NK-92 (cell line): Measurements from ENCODE around the gene FIS1.
"Not testable (repeated sequence)": the region's sequence is repeated elsewhere in the genome, so short reads cannot be mapped to it uniquely, and the experiment has no call there.

ENCODE experiments used
- DNase-seq: peaks from one replicate; lab custom pipeline; 2025; ENCODE audit not compliant: unreplicated experiment; lab: John Stamatoyannopoulos, UW

FIS1 gene

GRCh38 chr7:101244375-101245146 lies at the start of gene FIS1:
Gene FIS1, minus strand, starts transcription at chr7:101245081. Its CDS starts 77 bp downstream, at chr7:101245004.
- DNase-seq = peak; percentile 41

GRCh38 chr7:101294039-101294831 lies 49.4 kb upstream of the FIS1 start:
- no peak for DNase-seq

- DNase-seq = not testable (repeated sequence)
These were observed 48.5 kb upstream of the FIS1 start for GRCh38 chr7:101293069-101294021.

DNA sequence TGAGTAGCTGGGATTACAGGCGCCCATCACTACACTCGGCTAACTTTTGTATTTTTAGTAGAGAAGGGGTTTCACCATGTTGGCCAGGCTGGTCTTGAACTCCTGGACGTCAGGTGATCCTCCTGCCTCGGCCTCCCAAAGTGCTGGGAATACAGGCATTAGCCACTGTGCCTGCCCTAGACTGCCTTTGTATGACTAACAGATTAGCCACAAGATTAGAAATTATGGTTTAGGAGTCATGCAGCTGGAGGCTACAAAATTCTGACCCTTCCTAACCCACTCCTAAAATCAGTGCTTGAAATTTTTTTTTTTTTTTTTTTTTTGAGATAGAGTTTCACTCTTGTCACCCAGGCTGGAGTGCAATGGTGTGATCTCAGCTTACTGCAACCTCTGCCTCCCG lies 47.7 kb upstream of the FIS1 start:
- not testable (repeated sequence) for DNase-seq

DNA sequence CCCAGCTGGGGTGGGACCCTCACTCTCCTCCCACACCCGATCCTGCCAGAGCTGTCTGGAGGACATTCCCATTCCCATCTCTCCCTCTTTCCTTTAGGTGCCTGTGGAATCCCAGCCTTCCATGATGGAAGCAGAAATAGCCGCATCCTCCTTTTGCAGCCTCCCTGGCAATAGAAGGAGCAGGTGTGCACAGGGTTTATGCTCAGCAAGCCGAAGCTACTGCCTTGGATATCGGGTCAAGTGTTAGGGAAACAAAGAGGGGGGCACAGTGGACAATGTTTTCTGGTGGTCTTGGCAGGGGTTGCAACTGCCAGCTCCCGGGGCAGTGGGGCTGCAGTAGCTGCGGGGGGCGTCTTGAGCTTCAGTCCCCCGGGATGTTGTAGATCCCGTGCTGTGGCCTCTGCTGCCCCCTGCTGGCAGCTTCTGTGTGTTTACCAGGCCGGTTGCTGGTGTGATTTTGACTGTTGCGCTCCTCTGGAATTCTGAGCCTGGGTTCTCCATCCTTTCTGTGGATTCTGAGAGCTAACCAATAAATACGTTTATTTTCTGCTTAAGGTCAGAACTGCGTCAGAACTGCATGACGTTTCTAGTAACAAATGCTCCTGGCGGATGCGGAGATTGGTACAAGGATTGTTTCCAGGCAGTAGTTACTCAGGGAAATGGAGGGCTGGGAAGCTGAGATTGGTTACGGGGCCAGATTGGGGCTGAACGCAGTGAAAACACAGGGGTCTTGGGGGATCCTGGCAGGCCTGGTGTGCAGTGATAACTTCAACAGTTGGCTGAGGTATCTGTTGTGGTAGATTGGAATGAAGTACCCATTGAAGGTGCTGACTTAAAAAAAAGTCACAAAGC lies 45.5 kb upstream of the FIS1 start:
- not testable (repeated sequence) for DNase-seq

- not testable (repeated sequence) for DNase-seq
These were observed 44.8 kb upstream of the FIS1 start for GRCh38 chr7:101289687-101290086.

GRCh38 chr7:101288439-101288838 lies 43.6 kb upstream of the FIS1 start:
- no peak for DNase-seq

GRCh38 chr7:101287032-101287431 lies 42.2 kb upstream of the FIS1 start:
- no peak for DNase-seq

- not testable (repeated sequence) for DNase-seq
These were observed 41.0 kb upstream of the FIS1 start for GRCh38 chr7:101285880-101286279.

GRCh38 chr7:101285171-101285570 lies 40.3 kb upstream of the FIS1 start:
- no peak for DNase-seq

DNA sequence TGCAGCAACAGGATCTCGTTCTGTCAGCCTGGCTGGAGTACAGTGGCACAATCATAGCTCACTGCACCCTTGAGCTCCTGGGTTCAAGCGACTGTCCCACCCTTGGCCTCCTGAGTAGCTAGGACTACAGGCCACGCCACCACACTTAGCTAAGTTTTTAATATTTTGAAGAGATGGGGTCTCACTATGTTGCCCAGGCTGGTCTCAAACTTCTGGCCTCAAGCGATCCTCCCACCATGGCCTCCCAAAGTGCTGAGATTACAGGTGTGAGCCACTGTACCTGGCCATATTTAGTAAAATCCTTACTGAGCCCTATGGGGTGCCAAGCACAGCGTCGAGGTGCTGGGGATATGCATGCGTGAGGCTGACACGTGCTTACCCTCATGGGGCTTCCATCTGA lies 36.0 kb upstream of the FIS1 start:
- DNase-seq = not testable (repeated sequence)

- no peak for DNase-seq
These were observed 33.8 kb upstream of the FIS1 start for GRCh38 chr7:101278461-101279292.

GRCh38 chr7:101277155-101277554 lies 32.3 kb upstream of the FIS1 start:
- no peak for DNase-seq

DNA sequence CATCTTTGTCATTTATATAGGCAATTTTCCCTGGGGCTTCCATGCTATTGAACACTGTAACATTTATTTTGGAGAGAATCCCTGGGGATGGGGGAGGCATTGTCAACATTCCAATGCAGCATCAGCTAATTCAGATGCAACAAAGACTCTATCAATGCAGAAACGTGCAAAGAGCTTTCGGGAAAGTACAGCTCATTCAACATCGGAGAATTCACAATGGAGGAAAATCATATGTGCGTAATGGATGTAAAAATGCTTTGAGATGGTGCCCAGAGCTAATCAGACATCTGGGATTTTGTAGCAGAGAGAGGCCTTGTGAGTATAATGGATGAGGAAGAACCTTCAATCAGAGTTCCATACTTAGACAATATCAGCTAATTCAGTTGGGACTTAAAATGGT lies 28.3 kb upstream of the FIS1 start:
- DNase-seq = no peak

DNA sequence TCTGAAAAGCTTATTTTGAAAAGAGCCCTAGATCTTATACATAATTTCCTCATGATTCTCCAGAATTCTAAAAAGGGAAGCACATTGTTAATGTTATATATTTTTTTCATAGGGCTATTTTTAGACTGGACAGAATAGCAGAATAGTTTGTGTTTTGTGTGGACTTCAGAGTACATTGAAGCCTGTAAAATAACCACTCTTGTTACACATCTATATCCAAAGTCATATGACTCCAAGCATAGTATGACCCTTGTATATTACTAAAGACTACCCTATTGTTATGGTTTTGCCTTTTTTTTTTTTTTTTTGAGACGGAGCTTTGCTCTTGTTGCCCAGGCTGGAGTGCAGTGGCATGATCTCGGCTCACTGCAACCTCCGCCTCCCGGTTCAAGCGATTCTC lies 26.1 kb upstream of the FIS1 start:
- DNase-seq = no peak

GRCh38 chr7:101269664-101270063 lies 24.8 kb upstream of the FIS1 start:
- DNase-seq = no peak

DNA sequence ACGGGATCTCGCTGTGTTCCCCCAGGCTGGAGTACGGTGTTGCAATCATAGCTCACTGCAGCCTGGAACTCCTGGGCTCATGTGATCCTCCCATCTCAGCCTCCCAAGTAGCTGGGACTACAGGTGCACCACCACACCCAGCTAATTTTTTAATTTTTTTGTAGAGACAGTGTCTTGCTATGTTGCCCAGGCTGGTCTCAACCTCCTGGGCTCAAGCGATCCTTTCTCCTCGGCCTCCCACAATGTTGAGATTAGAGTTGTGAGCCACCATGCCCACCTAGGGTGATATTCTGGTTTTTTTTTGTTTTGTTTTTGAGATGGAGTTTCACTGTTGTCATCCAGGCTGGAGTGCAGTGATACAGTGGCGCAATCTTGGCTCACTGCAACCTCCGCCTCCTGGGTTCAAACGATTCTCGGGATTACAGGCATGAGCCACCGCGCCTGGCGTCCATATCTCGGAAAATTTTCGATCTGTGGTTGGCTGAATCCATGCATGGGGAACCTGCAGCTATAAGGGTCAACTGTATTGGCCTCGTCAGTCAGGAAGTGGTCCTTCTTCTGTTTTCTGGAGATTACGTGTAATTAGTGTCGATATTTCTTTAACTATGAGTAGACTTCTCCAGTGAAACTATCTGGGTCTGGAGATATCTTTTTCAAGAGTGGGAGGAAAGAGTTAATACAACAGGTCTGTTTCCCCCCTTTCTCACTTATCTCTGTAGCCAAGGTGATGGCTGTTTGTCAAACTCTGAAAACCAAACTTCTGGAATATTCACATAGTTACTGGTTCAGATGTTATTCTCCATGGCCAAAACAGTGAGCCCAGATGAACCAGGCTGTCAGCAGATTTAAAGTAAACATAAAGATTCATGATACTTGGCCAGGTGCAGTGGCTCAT lies 21.0 kb upstream of the FIS1 start:
- DNase-seq = no peak

DNA sequence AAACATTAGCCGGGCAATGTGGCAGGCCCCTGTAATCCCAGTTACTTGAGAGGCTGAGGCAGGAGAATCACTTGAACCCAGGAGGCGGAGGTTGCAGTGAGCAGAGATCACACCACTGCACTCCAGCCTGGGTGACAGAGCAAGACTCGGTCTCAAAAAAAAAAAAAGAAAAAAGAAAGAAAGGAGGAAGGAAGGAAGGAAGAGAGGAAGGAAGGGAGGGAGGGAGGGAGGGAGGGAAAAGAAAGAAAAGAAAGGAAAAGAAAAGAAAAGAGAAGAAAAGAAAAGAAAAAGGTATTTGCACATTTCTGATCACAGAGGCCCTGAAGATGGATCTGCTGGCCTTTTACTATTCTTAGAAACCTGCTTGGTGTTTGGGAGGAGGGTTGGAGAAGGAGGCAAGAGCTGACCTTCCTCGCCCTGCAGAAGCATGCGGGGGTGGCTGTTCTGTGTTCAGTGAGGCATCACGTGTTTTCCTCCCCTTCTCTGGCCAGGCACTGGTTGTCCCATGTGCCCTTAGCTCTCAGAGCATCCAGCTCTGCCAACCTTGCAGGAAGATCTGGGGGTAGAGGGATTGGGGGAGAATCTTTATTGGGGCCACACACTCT lies 19.3 kb upstream of the FIS1 start:
- not testable (repeated sequence) for DNase-seq
